Small intestine (tissue), 7 donors: ENCODE data around the gene OR2T6. TPM values are rescaled to one million over a fixed set of nuclear protein-coding genes. Genes with fewer than 3 reads are reported as not detected.
"Not testable (repeated sequence)": the region's sequence is repeated elsewhere in the genome, so short reads cannot be mapped to it uniquely, and the experiment has no call there.

Experiments
- DNase-seq, 2 donors: peaks; one replicate each; pipeline versions ENCODE4 v3.0.0 to v3.0.0-alpha.2; 2013
- FAIRE-seq: peaks from 2 replicates; lab custom pipeline; 2012; peaks lifted over from hg19 to GRCh38; lab: Jason Lieb, UNC
- H3K27ac ChIP-seq, 3 donors: one replicate each; pipeline ENCODE4 v1.5.1; 2013; ENCODE audit warnings: low read length in 2 of 3, mild to moderate bottlenecking in 2 of 3, control low read depth in 1 of 3, inconsistent platforms in 1 of 3, low read depth in 1 of 3, moderate library complexity in 1 of 3
- H3K27me3 ChIP-seq, 3 donors: one replicate each; pipeline ENCODE4 v1.6.1; 2013; ENCODE audit warnings: low read length in 3 of 3, inconsistent platforms in 1 of 3; ENCODE audit not compliant: control insufficient read depth in 3 of 3, insufficient read depth in 3 of 3
- H3K36me3 ChIP-seq, 3 donors: one replicate each; pipeline ENCODE4 v1.6.1; 2013; ENCODE audit warnings: low read length in 3 of 3, inconsistent platforms in 1 of 3, low read depth in 1 of 3, mild to moderate bottlenecking in 1 of 3, moderate library complexity in 1 of 3; ENCODE audit not compliant: control insufficient read depth in 3 of 3, insufficient read depth in 2 of 3
- H3K4me1 ChIP-seq, 3 donors: one replicate each; pipeline ENCODE4 v1.6.1; 2013; ENCODE audit warnings: low read length in 2 of 3, inconsistent platforms in 1 of 3, low read depth in 1 of 3, mild to moderate bottlenecking in 1 of 3, moderate library complexity in 1 of 3; ENCODE audit not compliant: control insufficient read depth in 3 of 3, insufficient read depth in 2 of 3
- H3K4me3 ChIP-seq, 3 donors: one replicate each; pipeline ENCODE4 v1.5.1; 2013; ENCODE audit warnings: low read length in 3 of 3, control low read depth in 1 of 3, inconsistent platforms in 1 of 3, low read depth in 1 of 3, mild to moderate bottlenecking in 1 of 3, moderate library complexity in 1 of 3
- H3K9me3 ChIP-seq, 2 donors: one replicate each; pipeline ENCODE4 v1.6.1; 2013; ENCODE audit warnings: low read depth in 1 of 2, low read length in 1 of 2; ENCODE audit not compliant: control insufficient read depth in 2 of 2, insufficient read depth in 1 of 2
- WGBS, 3 donors: extraction: QIAGEN DNeasy Blood & Tissue Kit; methylation state at CpG; one replicate each; pipeline ENCODE4 v1.1.7; 2013; 5-methylcytosine and 5-hydroxymethylcytosine counted together
- polyA plus RNA-seq, 4 donors: library from polyadenylated mRNA; stranded (reverse) in 3 of 4; unstranded in 1 of 4; fragments of 200-250 nt in 3 of 4; fragments of 120-200 nt in 1 of 4; gene quantifications; one replicate each; pipeline versions ENCODE4 v1.2.1 to v1.2.3, GENCODE V29; 2013
- donor health status: healthy with polysubstance abuse.
- donor health status: control.
- donor health status: control.
- donor health status: Bipolar disorder and iron deficiency.
- donor health status: healthy.

Gene OR2T6
- polyA plus RNA-seq, 4 donors: not detected

GRCh38 chr1:248438668-248439067 lies 63.1 kb downstream of the OR2T6 start:
- not testable (repeated sequence) for H3K27me3 ChIP-seq, H3K4me1 ChIP-seq, H3K4me3 ChIP-seq, H3K27ac ChIP-seq, FAIRE-seq, DNase-seq, H3K9me3 ChIP-seq, H3K36me3 ChIP-seq
- WGBS, 3 donors: 26 to 71% (median 56%) methylated on average over 1 of the region's 1 CpG

DNA sequence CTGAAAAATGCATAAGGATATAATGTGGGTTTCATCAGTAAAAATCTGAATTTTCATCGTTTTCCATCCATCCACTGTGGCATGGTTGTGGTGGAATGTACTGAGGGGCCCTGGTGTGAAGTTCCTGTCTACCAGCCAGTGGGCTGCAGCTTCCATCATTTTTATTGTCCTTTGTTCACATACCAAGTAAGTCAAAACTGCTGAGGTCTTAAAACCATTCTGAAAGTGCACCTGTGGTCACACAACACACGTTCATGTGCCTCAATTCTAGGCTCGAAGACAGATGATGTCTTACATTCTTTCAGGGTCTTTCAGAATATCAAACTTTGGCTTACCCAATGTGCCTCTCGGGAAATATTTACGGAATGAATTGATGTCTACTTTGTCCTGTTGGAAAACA lies 63.7 kb downstream of the OR2T6 start:
- not testable (repeated sequence) for H3K36me3 ChIP-seq, DNase-seq, H3K4me3 ChIP-seq, H3K27ac ChIP-seq, H3K27me3 ChIP-seq, H3K4me1 ChIP-seq, FAIRE-seq, H3K9me3 ChIP-seq
- 57 to 65% (median 58%) methylated on average over 5 of the region's 5 CpGs for WGBS, 3 donors

Other genes with a start within 250 kb of the OR2T6 start
- gene OR2M5, start 230.6 kb upstream of the OR2T6 start, polyA plus RNA-seq: not detected
- not detected for gene OR2M2, start 200.9 kb upstream of the OR2T6 start, polyA plus RNA-seq
- under 1 TPM in 1 of 4 donors, not detected in 3; under 0.01 TPM for gene OR2M3, start 178.5 kb upstream of the OR2T6 start, polyA plus RNA-seq
- not detected for gene OR2M4, start 144.3 kb upstream of the OR2T6 start, polyA plus RNA-seq
- gene OR2T33, start 97.8 kb upstream of the OR2T6 start, polyA plus RNA-seq: not detected
- not detected for gene OR2T12, start 72.3 kb upstream of the OR2T6 start, polyA plus RNA-seq
- gene OR2M7, start 51.2 kb upstream of the OR2T6 start, polyA plus RNA-seq: not detected
- not detected for gene OR14C36, start 27.0 kb upstream of the OR2T6 start, polyA plus RNA-seq
- gene OR2T4, start 14.1 kb upstream of the OR2T6 start, polyA plus RNA-seq: not detected
- gene OR2T1, start 27.3 kb downstream of the OR2T6 start, polyA plus RNA-seq: not detected
- not detected for gene OR2T2, start 69.9 kb downstream of the OR2T6 start, polyA plus RNA-seq
- gene OR2T3, start 97.6 kb downstream of the OR2T6 start, polyA plus RNA-seq: not detected
- gene OR2T5, start 112.8 kb downstream of the OR2T6 start, polyA plus RNA-seq: not detected
- not detected for gene OR2G6, start 132.3 kb downstream of the OR2T6 start, polyA plus RNA-seq
- gene OR2T29, start 187.0 kb downstream of the OR2T6 start, polyA plus RNA-seq: not detected
- gene OR2T34, start 199.0 kb downstream of the OR2T6 start, polyA plus RNA-seq: not detected
- not detected for gene OR2T10, start 222.0 kb downstream of the OR2T6 start, polyA plus RNA-seq